ENCODE data around the gene DLEU7.

The DLEU7 gene

GRCh38 chr13:50882816-50883435 is 39.4 kb upstream of the DLEU7 start:
- no peaks in the 10 kb centered on the region for H3K79me1 ChIP-seq (ENCODE audit: low read depth, low read length)
- no peak for DNase-seq (ENCODE audit: low spot score)
- H2BK15ac ChIP-seq (ENCODE audit: low read length) = no peak overlapping the region
- no peak overlapping the region for H3K9ac ChIP-seq (ENCODE audit: low read depth, low read length, poor library complexity)
- H3K27me3 ChIP-seq (ENCODE audit: control insufficient read depth in 3 of 3, insufficient read depth in 3 of 3, low read depth in 1 of 3, low read length in 3 of 3) = no peaks in the 10 kb centered on the region
- no peak overlapping the region for H4K8ac ChIP-seq (ENCODE audit: low read depth, low read length)
- no peak overlapping the region for H2BK5ac ChIP-seq (ENCODE audit: low read length)
- H3K9me3 ChIP-seq (replicated peaks in 1 of 2; ENCODE audit: control insufficient read depth in 2 of 2, insufficient read depth in 1 of 2, low read depth in 1 of 2, low read length in 2 of 2) = peaks cover 0 to 5% of the 10 kb centered on the region in 2 donors
- WGBS, 2 donors (ENCODE audit: extremely low coverage in 2 of 2, insufficient read length in 2 of 2, insufficient replicate concordance in 1 of 2) = no CpG with 5 or more reads among the region's 5 CpGs
- H2BK120ac ChIP-seq (ENCODE audit: low read depth, low read length) = no peak overlapping the region
- no peak overlapping the region for H3K23ac ChIP-seq (ENCODE audit: low read depth, low read length, poor library complexity)
- H4K91ac ChIP-seq (ENCODE audit: low read depth, low read length, poor library complexity) = no peak overlapping the region
- no peak overlapping the region for H3K4me2 ChIP-seq (ENCODE audit: insufficient read depth, low read length, poor library complexity, severe bottlenecking)
- H3K4ac ChIP-seq (ENCODE audit: low read length) = no peak overlapping the region
- H2AFZ ChIP-seq (ENCODE audit: low read length) = no peak overlapping the region
- no peak overlapping the region for H2BK12ac ChIP-seq (ENCODE audit: low read length)
- no peaks in the 10 kb centered on the region for H3K36me3 ChIP-seq (replicated peaks in 1 of 2; ENCODE audit: control insufficient read depth in 2 of 2, insufficient read depth in 2 of 2, low read length in 2 of 2)
- H3K14ac ChIP-seq (ENCODE audit: low read length) = no peak overlapping the region
- H3K4me3 ChIP-seq (ENCODE audit: low read length in 2 of 2) = no peak overlapping the region
- H3K27ac ChIP-seq (replicated peaks; ENCODE audit: low read length) = no peak overlapping the region
- H3K18ac ChIP-seq (ENCODE audit: low read length) = no peak overlapping the region
- H2AK5ac ChIP-seq (ENCODE audit: low read depth, low read length) = no peak overlapping the region
- no peaks in the 10 kb centered on the region for H3K4me1 ChIP-seq (ENCODE audit: control insufficient read depth in 2 of 2, insufficient read depth in 1 of 2, low read depth in 1 of 2, low read length in 2 of 2)

GRCh38 chr13:50873991-50874390 is 30.5 kb upstream of the DLEU7 start:
- WGBS, 2 donors (ENCODE audit: extremely low coverage in 2 of 2, insufficient read length in 2 of 2, insufficient replicate concordance in 1 of 2) = no CpG with 5 or more reads among the region's 2 CpGs
- no peak overlapping the region for H3K4ac ChIP-seq (ENCODE audit: low read length)

GRCh38 chr13:50873467-50873866 is 30.0 kb upstream of the DLEU7 start:
- Histone ChIP-seq H4K8ac (ENCODE audit: low read depth, low read length) (no peak overlapping the region), H3K27ac (replicated peaks; ENCODE audit: low read length) (no peak overlapping the region), H2BK12ac (ENCODE audit: low read length) (no peak overlapping the region), H2AK5ac (ENCODE audit: low read depth, low read length) (no peak overlapping the region), H3K4me2 (ENCODE audit: insufficient read depth, low read length, poor library complexity, severe bottlenecking) (no peak overlapping the region), H2BK5ac (ENCODE audit: low read length) (no peak overlapping the region), H2BK15ac (ENCODE audit: low read length) (no peak overlapping the region), H3K9me3 (replicated peaks in 1 of 2; ENCODE audit: control insufficient read depth in 2 of 2, insufficient read depth in 1 of 2, low read depth in 1 of 2, low read length in 2 of 2) (no peaks in the 10 kb centered on the region), H3K23ac (ENCODE audit: low read depth, low read length, poor library complexity) (no peak overlapping the region), H3K18ac (ENCODE audit: low read length) (no peak overlapping the region), H3K4ac (ENCODE audit: low read length) (no peak overlapping the region), H3K4me1 (ENCODE audit: control insufficient read depth in 2 of 2, insufficient read depth in 1 of 2, low read depth in 1 of 2, low read length in 2 of 2) (peaks cover 0 to 4% of the 10 kb centered on the region in 2 donors), H2BK120ac (ENCODE audit: low read depth, low read length) (no peak overlapping the region), H3K36me3 (replicated peaks in 1 of 2; ENCODE audit: control insufficient read depth in 2 of 2, insufficient read depth in 2 of 2, low read length in 2 of 2) (no peaks in the 10 kb centered on the region), H3K79me1 (ENCODE audit: low read depth, low read length) (no peaks in the 10 kb centered on the region), H4K91ac (ENCODE audit: low read depth, low read length, poor library complexity) (no peak overlapping the region), H2AFZ (ENCODE audit: low read length) (no peak overlapping the region), H3K9ac (ENCODE audit: low read depth, low read length, poor library complexity) (no peak overlapping the region), H3K27me3 (ENCODE audit: control insufficient read depth in 3 of 3, insufficient read depth in 3 of 3, low read depth in 1 of 3, low read length in 3 of 3) (no peaks in the 10 kb centered on the region), H3K14ac (ENCODE audit: low read length) (no peak overlapping the region), H3K4me3 (ENCODE audit: low read length in 2 of 2) (no peak overlapping the region)
- no peak for DNase-seq (ENCODE audit: low spot score)
- WGBS, 2 donors (ENCODE audit: extremely low coverage in 2 of 2, insufficient read length in 2 of 2, insufficient replicate concordance in 1 of 2) = no CpG with 5 or more reads among the region's 2 CpGs

More at GRCh38 chr13:50873991-50874390, 30.5 kb upstream of the DLEU7 start:
- H3K4me2 ChIP-seq (ENCODE audit: insufficient read depth, low read length, poor library complexity, severe bottlenecking) = no peak overlapping the region
- no peak overlapping the region for H2BK12ac ChIP-seq (ENCODE audit: low read length)
- no peaks in the 10 kb centered on the region for H3K9me3 ChIP-seq (replicated peaks in 1 of 2; ENCODE audit: control insufficient read depth in 2 of 2, insufficient read depth in 1 of 2, low read depth in 1 of 2, low read length in 2 of 2)
- H3K27ac ChIP-seq (replicated peaks; ENCODE audit: low read length) = no peak overlapping the region
- H3K4me3 ChIP-seq (ENCODE audit: low read length in 2 of 2) = no peak overlapping the region
- no peak overlapping the region for H2BK5ac ChIP-seq (ENCODE audit: low read length)
- no peaks in the 10 kb centered on the region for H3K27me3 ChIP-seq (ENCODE audit: control insufficient read depth in 3 of 3, insufficient read depth in 3 of 3, low read depth in 1 of 3, low read length in 3 of 3)
- no peak overlapping the region for H4K91ac ChIP-seq (ENCODE audit: low read depth, low read length, poor library complexity)
- no peaks in the 10 kb centered on the region for H3K79me1 ChIP-seq (ENCODE audit: low read depth, low read length)
- H2BK15ac ChIP-seq (ENCODE audit: low read length) = no peak overlapping the region
- no peak overlapping the region for H4K8ac ChIP-seq (ENCODE audit: low read depth, low read length)
- no peak overlapping the region for H2AK5ac ChIP-seq (ENCODE audit: low read depth, low read length)
- no peak overlapping the region for H3K23ac ChIP-seq (ENCODE audit: low read depth, low read length, poor library complexity)
- no peak overlapping the region for H3K14ac ChIP-seq (ENCODE audit: low read length)
- DNase-seq (ENCODE audit: low spot score) = no peak
- no peak overlapping the region for H2AFZ ChIP-seq (ENCODE audit: low read length)
- H3K4me1 ChIP-seq (ENCODE audit: control insufficient read depth in 2 of 2, insufficient read depth in 1 of 2, low read depth in 1 of 2, low read length in 2 of 2) = peaks cover 0 to 4% of the 10 kb centered on the region in 2 donors
- H3K36me3 ChIP-seq (replicated peaks in 1 of 2; ENCODE audit: control insufficient read depth in 2 of 2, insufficient read depth in 2 of 2, low read length in 2 of 2) = no peaks in the 10 kb centered on the region
- no peak overlapping the region for H3K18ac ChIP-seq (ENCODE audit: low read length)
- no peak overlapping the region for H3K9ac ChIP-seq (ENCODE audit: low read depth, low read length, poor library complexity)
- no peak overlapping the region for H2BK120ac ChIP-seq (ENCODE audit: low read depth, low read length)

DNA sequence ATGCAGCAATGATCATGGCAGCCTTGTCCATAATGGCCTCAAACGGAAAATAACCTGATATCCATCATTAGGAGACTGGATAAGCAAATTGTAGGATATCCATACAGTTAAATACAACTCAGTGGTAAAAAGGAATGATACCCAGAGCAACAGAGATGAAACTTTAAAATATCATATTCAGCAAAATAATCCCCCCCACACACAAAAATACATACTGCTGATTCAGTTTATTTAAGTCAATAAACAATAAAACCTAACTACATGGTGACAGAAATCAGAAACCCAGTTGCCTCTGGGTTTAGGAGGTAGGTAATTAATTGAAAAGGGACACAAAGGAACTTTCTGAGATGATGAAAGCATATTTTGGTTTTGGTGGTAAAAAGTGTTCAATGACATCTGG is 27.9 kb upstream of the DLEU7 start:
- no CpG with 5 or more reads among the region's 1 CpG for WGBS, 2 donors (ENCODE audit: extremely low coverage in 2 of 2, insufficient read length in 2 of 2, insufficient replicate concordance in 1 of 2)
- Histone ChIP-seq H2AK5ac (ENCODE audit: low read depth, low read length) (no peak overlapping the region), H2BK12ac (ENCODE audit: low read length) (no peak overlapping the region)

More for the DNA sequence above, 27.9 kb upstream of the DLEU7 start:
- Histone ChIP-seq H3K4me3 (ENCODE audit: low read length in 2 of 2) (no peak overlapping the region), H2BK15ac (ENCODE audit: low read length) (no peak overlapping the region), H2BK5ac (ENCODE audit: low read length) (no peak overlapping the region), H3K36me3 (replicated peaks in 1 of 2; ENCODE audit: control insufficient read depth in 2 of 2, insufficient read depth in 2 of 2, low read length in 2 of 2) (no peaks in the 10 kb centered on the region), H3K4me2 (ENCODE audit: insufficient read depth, low read length, poor library complexity, severe bottlenecking) (no peak overlapping the region), H3K18ac (ENCODE audit: low read length) (no peak overlapping the region), H3K9me3 (replicated peaks in 1 of 2; ENCODE audit: control insufficient read depth in 2 of 2, insufficient read depth in 1 of 2, low read depth in 1 of 2, low read length in 2 of 2) (no peaks in the 10 kb centered on the region), H4K8ac (ENCODE audit: low read depth, low read length) (no peak overlapping the region), H3K9ac (ENCODE audit: low read depth, low read length, poor library complexity) (no peak overlapping the region), H3K79me1 (ENCODE audit: low read depth, low read length) (no peaks in the 10 kb centered on the region), H3K23ac (ENCODE audit: low read depth, low read length, poor library complexity) (no peak overlapping the region), H3K4me1 (ENCODE audit: control insufficient read depth in 2 of 2, insufficient read depth in 1 of 2, low read depth in 1 of 2, low read length in 2 of 2) (peaks cover 3 to 6% of the 10 kb centered on the region in 2 donors), H3K27me3 (ENCODE audit: control insufficient read depth in 3 of 3, insufficient read depth in 3 of 3, low read depth in 1 of 3, low read length in 3 of 3) (no peaks in the 10 kb centered on the region), H2AFZ (ENCODE audit: low read length) (no peak overlapping the region), H2BK120ac (ENCODE audit: low read depth, low read length) (no peak overlapping the region), H3K4ac (ENCODE audit: low read length) (no peak overlapping the region), H3K27ac (replicated peaks; ENCODE audit: low read length) (no peak overlapping the region), H3K14ac (ENCODE audit: low read length) (no peak overlapping the region), H4K91ac (ENCODE audit: low read depth, low read length, poor library complexity) (no peak overlapping the region)
- no peak for DNase-seq (ENCODE audit: low spot score)
